HL-60/S4 treated with retinoic acid at 250 ng/mL for 4 days and 3 days (cell line): ENCODE results near the gene PRKCB.

ENCODE experiments used
- in situ Hi-C: fragments of 300-500 bp; cut with MboI; formaldehyde crosslinking; loops from 2 replicates; pipeline ENCODE4 v1.7.0; 2022; ENCODE audit warnings: low sequenced_read_pairs

PRKCB gene

GRCh38 chr16:23934610-23935236 is 98.9 kb downstream of the PRKCB start:
- in situ Hi-C loops = no loop called here

DNA sequence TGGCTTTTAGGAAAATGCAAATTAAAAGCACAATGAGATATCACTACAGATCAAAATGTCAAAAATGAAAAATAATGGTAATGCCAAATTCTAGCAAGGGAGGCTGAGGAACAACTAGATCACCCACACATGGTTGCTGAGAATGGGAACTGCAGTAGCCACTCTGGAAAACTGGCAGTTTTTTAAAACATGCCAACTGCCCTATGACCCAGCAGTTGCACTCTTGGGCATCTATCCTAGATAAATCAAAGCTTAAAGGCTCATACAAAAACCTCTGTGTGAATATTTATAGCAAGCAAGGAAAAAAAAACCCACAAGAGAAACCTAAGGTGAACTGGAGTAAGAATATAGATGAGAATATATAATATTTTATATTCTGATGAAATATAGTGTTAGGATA is 104.3 kb downstream of the PRKCB start:
- in situ Hi-C loops = no loop called here

DNA sequence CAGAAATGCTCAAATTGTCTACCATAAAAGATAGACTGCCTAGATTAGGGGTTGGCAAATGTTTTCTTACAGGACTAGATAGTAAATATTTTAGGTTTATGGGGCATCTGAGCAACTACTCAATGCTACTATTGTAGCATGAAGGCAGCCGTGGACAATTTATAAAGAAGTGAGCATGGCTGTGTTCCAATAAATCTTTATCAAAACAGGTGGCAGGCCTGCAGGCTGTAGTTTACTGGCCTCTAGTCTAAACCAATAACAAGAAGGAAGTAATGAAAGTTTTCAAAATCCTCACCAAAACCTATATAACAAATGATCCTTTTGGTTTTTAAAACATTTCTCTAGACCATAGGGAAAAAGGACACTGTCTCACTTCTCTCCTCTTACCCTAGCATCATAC is 105.2 kb downstream of the PRKCB start:
- in situ Hi-C loops = no loop called here

DNA sequence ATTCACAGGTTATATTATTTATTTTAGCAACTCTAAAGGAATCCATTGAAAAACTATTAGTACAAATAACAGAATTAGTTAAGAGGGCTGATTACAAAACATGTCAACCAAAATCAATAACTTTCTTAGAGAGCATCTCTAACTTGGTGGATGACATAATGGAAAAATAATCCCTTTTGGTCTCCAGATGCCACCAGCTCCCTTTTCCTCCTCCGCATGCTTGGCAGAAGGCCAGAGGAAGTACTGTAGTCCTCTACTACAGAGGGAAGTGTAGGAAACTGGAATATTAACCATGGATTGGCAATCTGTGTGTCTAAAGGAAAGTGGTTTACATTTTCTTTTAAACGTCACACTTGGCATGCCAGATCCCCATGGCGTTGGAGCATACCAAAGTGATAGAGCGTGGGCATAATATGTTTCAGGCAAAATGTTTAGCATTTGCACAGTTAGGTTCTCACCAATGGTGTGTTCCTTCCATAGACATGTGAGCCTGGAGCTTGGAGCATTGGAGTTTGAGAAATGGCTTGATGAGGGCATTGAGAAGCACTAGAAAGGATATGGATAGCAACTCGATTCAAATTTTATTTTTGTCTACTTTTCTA is 106.3 kb downstream of the PRKCB start:
- in situ Hi-C loops = no loop called here

DNA sequence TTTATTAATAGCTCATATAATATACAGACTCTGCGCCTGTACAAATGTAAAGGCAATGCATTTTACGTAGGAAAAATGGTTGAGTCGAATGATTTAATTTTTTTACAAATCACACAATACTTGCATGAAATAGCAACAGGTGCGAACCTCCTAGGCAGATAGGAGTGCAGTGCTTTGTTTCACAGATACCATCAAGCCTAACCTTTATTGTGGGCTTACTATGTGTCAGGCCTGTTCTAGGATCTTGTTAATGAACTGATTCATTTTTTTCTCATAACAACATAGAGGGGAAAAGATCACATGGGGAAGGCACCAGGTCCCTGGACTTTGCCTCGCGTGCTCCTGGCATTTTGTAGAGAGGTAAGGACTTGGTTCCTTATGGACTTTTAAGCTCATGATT is 107.8 kb downstream of the PRKCB start:
- in situ Hi-C loops = no loop called here

- in situ Hi-C loops = no loop called here
Observed at GRCh38 chr16:23944381-23944780, 108.6 kb downstream of the PRKCB start.

GRCh38 chr16:23945243-23945642 is 109.5 kb downstream of the PRKCB start:
- in situ Hi-C loops = no loop called here

- in situ Hi-C loops = no loop called here
Observed at GRCh38 chr16:23947838-23948237, 112.1 kb downstream of the PRKCB start.

GRCh38 chr16:23948949-23949411 is 113.2 kb downstream of the PRKCB start:
- in situ Hi-C loops = no loop called here

DNA sequence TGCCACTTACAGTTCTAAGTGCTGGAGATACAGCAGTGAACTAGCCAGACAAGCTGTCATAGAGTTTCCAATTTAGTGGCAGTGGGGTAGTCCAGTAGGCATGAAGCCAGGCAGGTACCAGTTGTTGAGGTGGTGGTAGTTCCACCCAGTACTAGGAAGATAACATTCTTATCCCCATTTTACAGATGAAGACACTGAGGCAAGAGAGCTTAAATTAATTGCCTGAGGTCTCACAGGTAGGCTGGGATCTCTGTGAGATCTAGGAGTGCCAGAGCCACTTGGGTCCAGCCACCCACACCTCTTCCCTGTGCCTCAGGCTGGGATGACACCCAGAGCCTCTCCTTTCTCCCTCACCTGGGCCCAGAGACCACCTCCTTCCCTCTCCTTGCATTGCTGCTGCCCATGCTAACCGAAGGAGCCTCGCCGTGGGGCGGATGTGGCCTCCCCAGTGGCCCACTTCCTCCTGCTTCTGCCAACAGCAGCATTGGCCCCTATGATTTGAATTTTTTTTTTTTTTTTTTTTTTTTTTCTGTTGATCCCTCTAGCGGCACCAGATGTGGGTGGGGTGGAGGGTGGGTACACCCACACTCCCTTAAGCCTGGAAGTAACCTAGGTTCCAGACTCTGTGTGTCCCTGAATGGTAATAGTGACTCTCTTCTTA is 114.0 kb downstream of the PRKCB start:
- in situ Hi-C loops = no loop called here

DNA sequence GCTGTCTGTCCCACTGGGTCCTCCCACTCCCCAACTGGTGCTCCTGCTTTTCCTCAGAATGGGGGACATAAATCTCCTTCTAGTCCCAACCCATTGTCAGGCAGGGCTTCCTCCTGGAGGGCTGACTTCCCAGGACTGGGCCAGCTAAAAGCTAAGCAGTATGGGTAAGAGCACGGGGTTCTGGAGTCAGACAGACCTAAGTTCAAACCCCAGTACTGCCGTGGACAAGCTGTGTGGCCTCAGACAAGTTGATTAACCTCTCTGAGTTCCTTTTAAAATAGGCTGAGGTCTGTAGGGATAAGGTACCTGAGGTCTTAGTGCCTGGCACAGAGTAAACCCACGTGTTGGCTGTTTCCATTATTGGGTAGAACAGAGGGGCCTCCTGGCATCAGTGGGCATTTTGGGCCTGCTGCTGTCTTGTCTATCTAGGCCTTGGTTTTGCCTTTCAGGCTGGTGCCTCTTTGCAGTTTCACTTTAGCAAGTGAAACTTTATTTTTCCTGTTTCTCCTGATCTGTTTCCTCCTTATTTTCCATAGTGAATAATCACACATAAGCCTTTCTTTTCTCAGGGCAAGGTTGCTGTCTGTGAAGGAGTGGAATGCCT is 114.6 kb downstream of the PRKCB start:
- in situ Hi-C loops = no loop called here

- in situ Hi-C loops = no loop called here
Observed at GRCh38 chr16:23950898-23951297, 115.1 kb downstream of the PRKCB start.

DNA sequence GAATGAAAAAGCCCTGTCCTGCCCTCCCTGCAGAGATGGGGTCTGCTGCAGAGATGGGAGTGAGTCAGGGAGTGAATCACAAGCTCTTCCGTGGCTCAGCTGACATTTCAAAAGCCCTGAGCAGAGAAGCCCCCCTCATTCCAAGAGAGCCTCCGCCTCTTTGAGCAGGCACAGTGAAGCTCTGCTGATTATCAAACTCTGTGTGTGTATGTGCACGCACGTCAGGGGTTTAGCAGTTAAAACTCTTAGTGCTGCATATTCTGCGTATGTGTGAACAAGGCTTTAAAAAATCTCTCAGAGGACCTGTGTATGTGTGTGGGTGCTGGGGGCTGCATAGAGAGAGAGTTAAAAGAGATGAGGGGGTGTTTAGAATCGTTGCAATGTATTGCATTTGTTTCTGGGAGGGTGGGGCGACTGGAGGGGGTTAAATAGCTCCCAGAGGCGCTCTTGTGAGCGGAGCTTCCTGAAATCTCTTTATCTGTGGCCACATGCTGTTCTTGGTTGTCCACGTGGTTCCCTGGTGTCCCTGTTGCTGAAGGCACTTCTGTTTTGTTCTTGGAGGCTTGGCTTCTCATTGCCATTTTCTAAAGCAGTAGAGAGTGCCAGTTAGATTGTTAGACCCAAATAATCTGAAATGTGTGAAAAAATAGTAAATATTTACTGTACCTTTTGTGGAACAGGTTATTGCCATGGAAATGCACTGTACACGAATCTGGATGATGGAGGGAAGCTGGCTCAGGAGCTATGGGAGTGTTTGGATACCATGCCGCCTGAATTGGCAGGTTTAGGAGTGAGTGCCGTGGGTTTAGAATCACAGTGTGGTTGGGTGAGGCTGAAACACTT is 116.6 kb downstream of the PRKCB start:
- in situ Hi-C loops = no loop called here

GRCh38 chr16:23952971-23953300 is 117.2 kb downstream of the PRKCB start:
- in situ Hi-C loops = no loop called here

- in situ Hi-C loops = no loop called here
Observed at GRCh38 chr16:23953476-23953875, 117.7 kb downstream of the PRKCB start.

DNA sequence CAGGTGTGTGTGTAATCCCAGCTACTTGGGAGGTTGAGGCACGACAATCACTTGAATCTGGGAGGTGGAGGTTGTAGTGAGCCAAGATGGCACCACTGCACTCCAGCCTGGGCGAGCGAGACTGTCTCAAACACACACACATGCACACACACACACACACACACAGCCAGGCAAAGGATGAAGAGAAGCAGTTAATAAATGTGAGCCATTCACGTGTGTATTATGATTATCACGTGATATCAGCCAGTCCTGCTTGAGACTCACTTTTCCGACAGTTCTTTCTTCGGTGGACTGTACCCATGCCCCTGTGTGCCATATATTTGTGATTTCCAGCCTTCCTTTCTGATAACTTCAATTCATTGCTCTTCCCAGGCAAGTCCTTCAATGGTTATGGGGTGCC is 119.3 kb downstream of the PRKCB start:
- in situ Hi-C loops = no loop called here

DNA sequence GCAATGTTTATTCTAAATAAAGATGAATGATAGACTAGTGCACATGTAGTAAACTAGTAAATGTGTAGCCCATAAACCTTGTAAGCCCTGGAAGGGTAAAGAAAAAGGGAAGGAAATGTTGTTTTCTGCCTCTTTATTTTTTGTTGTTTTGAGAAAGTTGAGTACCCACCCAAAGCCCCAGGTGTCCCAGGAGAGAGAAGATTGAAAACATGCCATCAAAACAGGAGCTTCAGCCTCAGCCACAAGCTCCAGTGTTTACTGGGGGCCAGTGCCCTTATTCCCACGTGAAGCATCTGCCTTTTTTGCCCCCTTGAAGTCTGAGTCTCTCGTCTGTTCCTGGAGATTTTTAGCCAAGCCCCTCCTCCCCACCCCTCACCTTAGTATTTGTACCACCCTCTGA is 121.5 kb downstream of the PRKCB start:
- in situ Hi-C loops = no loop called here

- in situ Hi-C loops = no loop called here
Observed at GRCh38 chr16:23959072-23959751, 123.4 kb downstream of the PRKCB start.

DNA sequence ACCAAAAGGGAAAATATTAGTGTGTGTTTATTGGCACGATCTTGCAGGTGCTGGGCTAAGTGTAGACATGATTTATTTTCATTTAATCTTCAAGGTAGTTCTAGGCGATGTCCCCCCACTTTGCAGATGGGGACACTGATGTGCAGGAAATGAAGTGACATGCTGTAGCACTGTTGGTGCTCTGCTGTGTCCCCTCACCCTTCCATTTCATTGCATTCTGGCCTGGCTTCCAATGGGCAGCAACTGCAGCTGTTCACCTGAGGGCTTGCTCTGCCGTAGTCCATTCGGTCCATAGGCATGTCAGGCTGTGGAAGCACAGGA is 123.9 kb downstream of the PRKCB start:
- in situ Hi-C loops = no loop called here

DNA sequence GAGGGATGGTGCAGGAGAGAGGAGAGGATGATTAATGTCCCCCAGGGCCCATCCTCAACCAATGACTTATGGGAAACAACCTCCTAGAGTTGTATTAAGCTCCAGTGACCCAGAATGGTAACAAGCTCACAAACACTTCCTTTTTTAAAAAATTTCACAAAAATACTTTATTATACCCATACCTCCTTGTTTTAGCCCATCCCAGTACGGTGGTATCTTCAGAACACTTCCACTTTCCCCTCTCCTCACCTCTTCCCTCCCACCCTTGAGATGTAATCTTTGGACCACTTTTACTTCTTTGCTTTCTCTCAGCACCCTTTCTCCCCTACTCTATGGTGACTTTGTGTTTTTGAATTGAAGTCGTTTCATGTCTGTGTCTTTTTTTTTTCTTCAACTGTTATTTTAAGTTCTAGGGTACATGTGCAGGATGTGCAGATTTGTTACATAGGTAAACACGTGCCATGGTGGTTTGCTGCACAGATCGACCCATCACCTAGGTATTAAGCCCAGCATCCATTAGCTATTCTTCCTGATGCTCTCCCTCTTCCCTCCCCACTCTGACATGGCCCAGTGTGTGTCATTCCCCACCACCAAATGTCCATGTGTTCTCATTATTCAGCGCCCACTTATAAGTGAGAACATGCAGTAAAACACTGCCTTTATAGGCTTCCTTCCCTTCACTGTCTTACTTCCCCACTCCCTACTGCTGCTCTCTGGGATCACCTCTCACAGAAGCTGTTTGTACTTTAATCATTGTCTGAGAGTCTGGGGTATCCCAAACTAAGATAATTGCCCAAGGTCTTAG is 124.5 kb downstream of the PRKCB start:
- in situ Hi-C loops = no loop called here
